AG09319 (cell line): Measurements from ENCODE around the gene DSCAM.

Experiments used
- DNase-seq: peaks from one replicate; pipeline ENCODE4 v3.0.0-alpha.2; 2010; ENCODE audit warnings: low read depth; ENCODE audit errors: extremely low read depth
- CTCF ChIP-seq: IDR thresholded peaks from 2 replicates; pipeline ENCODE4 v1.5.1; 2011; ENCODE audit warnings: low read depth, mild to moderate bottlenecking, inconsistent platforms, low read length, moderate library complexity

Gene DSCAM

GRCh38 chr21:40531431-40532110, 315.4 kb downstream of the DSCAM start:
- DNase-seq = no peak

GRCh38 chr21:40531016-40531415, 315.9 kb downstream of the DSCAM start:
- TF ChIP-seq CTCF = no peak
- no peak for DNase-seq

More at GRCh38 chr21:40531431-40532110, 315.4 kb downstream of the DSCAM start:
- TF ChIP-seq CTCF = no peak

GRCh38 chr21:40517646-40518045, 329.3 kb downstream of the DSCAM start:
- DNase-seq = no peak
- no peak for TF ChIP-seq CTCF

GRCh38 chr21:40516335-40516734, 330.6 kb downstream of the DSCAM start:
- no peak for TF ChIP-seq CTCF
- no peak for DNase-seq

GRCh38 chr21:40512590-40512989, 334.4 kb downstream of the DSCAM start:
- DNase-seq = no peak
- peak; percentile 22 for TF ChIP-seq CTCF

- TF ChIP-seq CTCF = no peak
- peak; percentile 1 for DNase-seq
Measured at GRCh38 chr21:40507978-40508377, 339.0 kb downstream of the DSCAM start.

- DNase-seq = no peak
- TF ChIP-seq CTCF = no peak
Measured at GRCh38 chr21:40505681-40506080, 341.3 kb downstream of the DSCAM start.
